Dendritic cell treated with granulocyte-macrophage colony-stimulating factor and Interleukin-4, amounts not matched to agents 40 ng/mL and 50 ng/mL, for 4 days (primary cell): Measurements from ENCODE around the gene GPC6.

Experiments
- H3K27ac Mint-ChIP-seq: one replicate; pipeline ENCODE4 v1.8.0; 2022; ENCODE audit warnings: mild to moderate bottlenecking, mixed read lengths
- H3K27me3 Mint-ChIP-seq: one replicate; pipeline ENCODE4 v1.8.0; 2022; ENCODE audit warnings: mild to moderate bottlenecking, mixed read lengths
- H3K36me3 Mint-ChIP-seq: one replicate; pipeline ENCODE4 v1.8.0; 2022; ENCODE audit warnings: low read depth, mixed read lengths
- H3K4me1 Mint-ChIP-seq: one replicate; pipeline ENCODE4 v1.8.0; 2022; ENCODE audit warnings: low read depth, mixed read lengths
- H3K4me3 Mint-ChIP-seq: one replicate; pipeline ENCODE4 v1.8.0; 2022; ENCODE audit warnings: mild to moderate bottlenecking, moderate library complexity, mixed read lengths
- H3K9me3 Mint-ChIP-seq: one replicate; pipeline ENCODE4 v1.8.0; 2022; ENCODE audit warnings: mixed read lengths
- intact Hi-C: fragments of 100-400 bp; cut with micrococcal nuclease; formaldehyde crosslinking; loops from one replicate; pipeline ENCODE4 v1.15.0; 2022

GPC6 gene

DNA sequence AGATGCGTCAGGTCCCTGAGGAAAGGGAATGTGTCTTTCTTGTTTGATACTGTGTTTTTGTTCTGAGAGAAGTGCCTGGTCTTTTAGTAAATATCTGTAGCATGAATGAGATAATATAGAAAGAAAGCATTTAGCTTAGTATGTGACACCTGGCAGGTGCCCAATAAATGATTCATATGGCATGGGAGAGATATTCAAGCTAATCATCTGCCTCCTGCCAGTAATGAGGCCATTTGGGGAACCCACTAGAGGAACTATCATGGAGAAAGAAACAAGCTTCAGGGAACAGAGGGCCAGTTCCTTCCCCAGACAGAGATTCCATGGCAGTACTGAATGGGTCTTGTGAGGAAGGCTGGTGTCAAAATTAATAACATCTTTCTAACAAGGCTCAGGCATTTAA lies 648.9 kb downstream of the GPC6 start:
- Mint-ChIP-seq H3K36me3 (no peaks in the 10 kb centered on the region), H3K4me3 (no peak overlapping the region), H3K27me3 (no peaks in the 10 kb centered on the region), H3K9me3 (peaks cover 37% of the 10 kb centered on the region), H3K4me1 (no peaks in the 10 kb centered on the region), H3K27ac (no peak overlapping the region)
- intact Hi-C loops, result no loop called here

DNA sequence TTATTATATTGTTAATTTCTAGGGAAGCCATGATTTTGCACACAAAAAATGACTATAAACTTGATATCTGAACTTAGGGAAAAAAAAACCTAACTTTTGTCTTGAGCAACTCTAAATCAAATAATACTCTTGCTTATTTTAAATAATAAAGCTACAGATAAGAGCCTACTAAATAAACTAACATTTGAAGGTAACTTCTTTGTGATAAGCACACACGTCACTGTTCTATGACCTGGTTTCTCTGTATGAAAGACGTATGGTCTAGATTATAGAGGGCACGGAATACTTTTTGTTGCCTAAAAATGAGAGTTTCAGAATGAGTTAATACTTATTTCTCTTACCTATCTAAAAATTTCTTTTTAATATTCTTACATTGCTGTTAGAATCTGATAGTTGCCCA lies 649.6 kb downstream of the GPC6 start:
- Mint-ChIP-seq H3K27ac (no peak overlapping the region), H3K36me3 (no peaks in the 10 kb centered on the region), H3K9me3 (peaks cover 37% of the 10 kb centered on the region), H3K27me3 (no peaks in the 10 kb centered on the region), H3K4me3 (no peak overlapping the region), H3K4me1 (no peaks in the 10 kb centered on the region)
- intact Hi-C loops, result no loop called here

DNA sequence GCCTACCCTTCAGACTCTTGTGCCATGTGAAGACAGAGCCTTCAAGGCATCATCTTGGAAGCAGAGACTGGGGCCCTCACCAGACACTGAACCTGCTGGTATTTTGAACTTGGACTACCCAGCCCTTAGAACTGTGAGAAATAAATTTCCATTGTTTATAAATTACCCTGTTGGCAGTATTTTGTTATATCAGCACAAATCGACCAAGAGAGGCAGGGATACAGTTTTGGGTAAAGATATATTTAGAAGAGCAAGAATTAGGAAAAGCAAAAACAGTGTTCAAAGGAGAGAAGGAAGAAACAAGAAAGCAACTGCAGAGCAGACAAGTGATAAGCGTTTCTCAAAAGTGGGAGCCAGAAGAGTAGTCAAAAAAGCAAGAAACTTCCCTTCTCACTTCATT lies 652.1 kb downstream of the GPC6 start:
- H3K4me3 Mint-ChIP-seq, result no peak overlapping the region
- no peaks in the 10 kb centered on the region for H3K4me1 Mint-ChIP-seq
- no peaks in the 10 kb centered on the region for H3K27me3 Mint-ChIP-seq
- no peaks in the 10 kb centered on the region for H3K36me3 Mint-ChIP-seq
- H3K27ac Mint-ChIP-seq, result no peak overlapping the region
- peaks cover 34% of the 10 kb centered on the region for H3K9me3 Mint-ChIP-seq
- intact Hi-C loops, result no loop called here

DNA sequence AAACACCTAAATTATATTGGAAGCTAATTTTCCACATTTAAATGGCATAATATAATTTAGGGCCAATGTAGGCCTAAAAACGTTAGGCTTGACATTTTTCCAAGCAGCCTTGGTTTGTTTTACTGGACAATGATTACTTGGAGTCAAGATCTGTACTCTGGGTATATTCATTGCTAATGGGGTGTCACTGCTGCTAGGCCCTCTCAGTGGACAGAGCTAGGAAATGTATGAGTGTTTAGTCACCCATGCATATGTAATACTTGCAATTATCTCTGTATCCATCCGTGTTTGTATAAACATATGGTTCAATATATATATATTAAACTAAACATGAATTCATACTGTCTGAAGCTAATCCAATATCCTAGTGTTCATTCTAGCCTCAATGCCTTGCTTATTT lies 654.8 kb downstream of the GPC6 start:
- H3K36me3 Mint-ChIP-seq, result no peaks in the 10 kb centered on the region
- H3K4me1 Mint-ChIP-seq, result no peaks in the 10 kb centered on the region
- peaks cover 19% of the 10 kb centered on the region for H3K9me3 Mint-ChIP-seq
- H3K4me3 Mint-ChIP-seq, result no peak overlapping the region
- no peak overlapping the region for H3K27ac Mint-ChIP-seq
- intact Hi-C loops, result no loop called here
- H3K27me3 Mint-ChIP-seq, result no peaks in the 10 kb centered on the region

DNA sequence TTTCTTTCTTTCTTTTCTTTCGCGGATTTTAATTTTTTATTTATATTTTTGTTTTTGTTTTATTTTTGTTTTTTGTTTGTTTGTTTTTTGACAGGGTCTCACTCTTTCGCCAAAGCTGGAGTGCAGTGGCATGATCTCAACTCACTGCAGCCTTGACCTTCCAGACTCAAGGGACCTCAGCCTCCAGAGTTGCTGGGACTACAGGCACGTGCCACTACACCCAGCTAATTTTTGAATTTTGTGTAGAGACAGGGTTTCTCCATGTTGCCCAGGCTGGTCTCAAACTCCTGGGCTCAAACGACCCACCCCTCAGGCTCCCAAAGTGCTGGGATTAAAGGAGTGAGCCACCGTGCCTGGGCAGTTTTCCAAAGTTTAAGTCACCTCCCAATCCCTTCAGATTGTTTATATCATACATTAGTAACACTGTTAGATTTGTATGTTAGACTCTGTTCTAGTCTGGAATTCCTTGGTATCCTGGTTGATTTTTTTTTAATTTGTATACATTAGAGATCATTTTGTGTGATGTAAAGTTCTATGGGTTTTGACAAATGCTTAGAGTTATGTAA lies 655.6 kb downstream of the GPC6 start:
- no peaks in the 10 kb centered on the region for H3K27me3 Mint-ChIP-seq
- no peaks in the 10 kb centered on the region for H3K36me3 Mint-ChIP-seq
- intact Hi-C loops, result no loop called here
- no peaks in the 10 kb centered on the region for H3K4me1 Mint-ChIP-seq
- no peak overlapping the region for H3K4me3 Mint-ChIP-seq
- no peak overlapping the region for H3K27ac Mint-ChIP-seq
- peaks cover 19% of the 10 kb centered on the region for H3K9me3 Mint-ChIP-seq

DNA sequence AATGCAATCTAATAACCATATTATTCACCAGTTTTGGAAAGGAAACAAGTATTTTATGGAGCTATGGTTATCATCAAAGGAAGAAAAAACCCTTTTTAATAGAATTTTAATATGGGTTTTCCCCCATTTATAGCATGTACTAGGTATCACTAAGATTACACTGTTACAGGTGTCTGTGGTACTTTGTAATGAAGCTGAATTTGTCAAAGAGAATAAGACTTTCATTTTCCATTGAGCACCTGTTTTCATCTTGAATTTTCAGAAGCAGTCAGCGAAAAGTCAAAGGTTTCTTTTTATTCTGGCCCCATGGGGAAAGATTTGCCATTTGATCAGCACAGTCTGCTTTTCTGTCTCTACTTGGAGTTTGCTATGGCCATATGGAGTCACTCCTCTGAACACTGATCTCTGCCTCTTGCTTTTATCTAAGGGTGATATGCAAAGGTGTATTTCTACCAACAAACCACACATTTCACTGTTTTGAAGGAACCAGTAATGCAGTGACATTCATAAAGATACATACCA lies 662.9 kb downstream of the GPC6 start:
- intact Hi-C loops, result no loop called here
- Mint-ChIP-seq H3K27me3 (no peaks in the 10 kb centered on the region), H3K9me3 (no peaks in the 10 kb centered on the region), H3K36me3 (no peaks in the 10 kb centered on the region), H3K4me1 (no peaks in the 10 kb centered on the region), H3K27ac (no peak overlapping the region), H3K4me3 (no peak overlapping the region)

DNA sequence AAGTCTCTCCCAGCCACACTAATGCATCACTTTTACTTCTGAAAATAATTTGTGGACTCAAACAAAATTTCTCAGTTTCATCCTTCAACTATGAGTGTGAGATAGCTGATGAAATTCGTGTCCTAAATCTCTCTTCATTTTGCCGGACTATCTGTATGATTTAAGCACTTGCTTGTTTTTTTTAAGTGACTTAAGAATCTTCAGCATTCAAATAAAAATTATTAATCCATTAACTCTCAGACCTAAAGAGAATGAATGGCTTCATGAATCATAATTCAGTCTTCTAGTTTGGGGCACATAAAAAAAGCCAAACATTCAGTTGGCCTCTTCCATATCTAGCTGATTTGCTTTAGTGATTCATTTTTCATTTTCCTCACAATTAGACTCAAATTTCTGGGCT lies 673.4 kb downstream of the GPC6 start:
- H3K9me3 Mint-ChIP-seq, result peaks cover 18% of the 10 kb centered on the region
- H3K27ac Mint-ChIP-seq, result no peak overlapping the region
- H3K4me1 Mint-ChIP-seq, result no peaks in the 10 kb centered on the region
- H3K27me3 Mint-ChIP-seq, result no peaks in the 10 kb centered on the region
- H3K4me3 Mint-ChIP-seq, result no peak overlapping the region
- no peaks in the 10 kb centered on the region for H3K36me3 Mint-ChIP-seq
- intact Hi-C loops, result no loop called here

DNA sequence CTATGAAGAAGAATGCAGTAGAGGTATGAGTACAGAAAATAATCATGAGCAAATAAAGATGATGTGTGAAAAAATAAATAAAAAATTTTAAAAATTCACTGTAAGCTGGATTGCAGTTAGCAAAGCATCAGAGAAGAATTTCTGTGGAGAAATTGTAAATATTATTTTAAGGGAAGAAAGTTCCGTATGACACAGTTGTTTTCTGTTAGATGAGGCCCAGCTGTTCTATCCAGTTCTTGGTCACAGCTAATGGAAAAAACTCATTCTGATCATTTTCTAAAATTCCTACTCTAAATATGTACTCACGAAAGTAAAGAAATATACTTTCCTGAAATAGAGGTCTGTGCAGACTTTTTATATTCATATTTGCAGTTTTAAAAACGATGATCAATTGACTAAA lies 674.1 kb downstream of the GPC6 start:
- intact Hi-C loops, result no loop called here
- H3K4me1 Mint-ChIP-seq, result no peaks in the 10 kb centered on the region
- no peaks in the 10 kb centered on the region for H3K27me3 Mint-ChIP-seq
- no peak overlapping the region for H3K4me3 Mint-ChIP-seq
- peaks cover 18% of the 10 kb centered on the region for H3K9me3 Mint-ChIP-seq
- H3K27ac Mint-ChIP-seq, result no peak overlapping the region
- no peaks in the 10 kb centered on the region for H3K36me3 Mint-ChIP-seq

DNA sequence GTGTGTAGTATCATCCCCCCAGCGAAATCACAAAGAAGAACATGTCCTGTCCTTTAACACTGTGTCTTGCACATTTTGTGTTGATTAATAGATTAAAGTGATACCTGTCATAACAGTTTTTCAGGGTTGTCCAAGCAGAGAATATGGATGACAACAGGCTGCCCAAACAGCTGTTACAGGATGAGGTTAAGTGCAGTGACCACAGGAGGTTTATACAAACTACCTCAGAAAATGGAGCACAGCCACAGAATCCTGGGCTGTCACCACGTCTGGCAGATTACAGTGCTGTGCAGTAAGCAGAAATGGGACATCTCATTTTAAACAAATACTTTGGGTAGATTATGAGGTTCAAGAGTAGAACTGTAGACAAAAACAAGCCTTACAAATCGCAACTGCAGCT lies 677.3 kb downstream of the GPC6 start:
- Mint-ChIP-seq H3K27ac (no peak overlapping the region), H3K27me3 (no peaks in the 10 kb centered on the region), H3K36me3 (no peaks in the 10 kb centered on the region), H3K4me3 (no peak overlapping the region), H3K9me3 (peaks cover 13% of the 10 kb centered on the region), H3K4me1 (no peaks in the 10 kb centered on the region)
- intact Hi-C loops, result no loop called here

DNA sequence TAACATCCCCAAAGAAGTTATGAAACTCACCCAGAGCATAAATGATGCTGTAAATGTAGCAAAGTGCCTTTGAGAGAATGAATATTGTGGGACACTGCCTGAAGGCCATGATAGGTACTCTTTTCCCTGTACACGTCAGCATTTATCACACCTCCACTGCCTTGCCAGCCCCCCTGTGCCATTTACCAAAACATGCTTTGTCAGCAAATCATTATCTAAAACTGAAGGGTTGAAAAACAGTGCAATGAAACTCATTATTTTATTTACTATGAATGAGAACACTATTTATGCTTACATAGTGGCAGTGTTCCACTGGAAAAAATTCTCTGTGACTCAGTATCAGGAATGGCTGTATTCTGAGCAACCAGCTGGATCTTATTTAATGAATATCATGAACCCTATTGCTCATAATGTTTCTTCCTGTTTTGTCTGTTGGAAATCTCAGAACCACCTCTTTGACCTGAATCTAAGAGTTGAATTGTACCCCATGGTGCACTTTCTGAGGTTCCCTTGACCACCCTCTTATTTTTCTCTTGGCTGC lies 688.7 kb downstream of the GPC6 start:
- Mint-ChIP-seq H3K27me3 (no peaks in the 10 kb centered on the region), H3K9me3 (peaks cover 18% of the 10 kb centered on the region), H3K36me3 (no peaks in the 10 kb centered on the region), H3K4me3 (no peak overlapping the region), H3K27ac (no peak overlapping the region), H3K4me1 (no peaks in the 10 kb centered on the region)
- intact Hi-C loops, result no loop called here

DNA sequence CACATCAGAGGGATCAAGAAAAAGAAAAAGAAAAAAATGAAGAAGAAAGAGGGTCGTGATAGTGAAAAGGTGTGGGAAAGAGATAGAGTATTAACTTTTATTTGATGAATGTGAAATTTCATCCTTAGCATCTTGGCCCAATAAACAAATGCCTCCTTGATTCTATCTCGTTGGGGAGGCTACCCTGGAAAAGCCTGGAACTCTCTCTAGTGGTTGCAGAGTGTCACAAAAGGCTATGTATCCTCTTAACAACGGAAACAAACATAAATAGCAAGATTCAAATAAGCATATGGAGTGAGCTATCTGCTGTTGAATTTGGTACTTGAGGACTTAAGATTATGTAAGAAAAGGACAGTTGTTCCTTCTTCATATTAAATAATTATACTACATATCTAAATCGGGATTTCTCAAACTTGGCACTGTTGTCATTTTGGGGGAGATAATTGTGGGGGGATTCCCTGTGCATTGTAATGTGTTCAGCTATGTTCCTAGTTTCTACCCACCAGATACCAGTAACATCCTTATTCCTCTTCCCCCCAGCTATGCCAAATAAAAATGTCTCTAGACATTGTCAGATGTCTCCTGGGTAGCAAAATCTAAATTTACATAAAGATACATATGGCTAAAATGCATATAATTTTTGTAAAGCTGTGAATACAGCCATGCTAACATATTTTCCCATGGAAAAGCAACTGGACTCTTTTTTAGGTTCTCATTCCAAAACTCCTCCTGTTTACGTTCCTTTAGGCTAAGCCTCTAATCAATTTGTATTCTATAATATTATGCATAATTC lies 695.7 kb downstream of the GPC6 start:
- H3K4me1 Mint-ChIP-seq, result no peaks in the 10 kb centered on the region
- H3K27ac Mint-ChIP-seq, result no peak overlapping the region
- H3K4me3 Mint-ChIP-seq, result no peak overlapping the region
- no peaks in the 10 kb centered on the region for H3K36me3 Mint-ChIP-seq
- intact Hi-C loops, result no loop called here
- H3K27me3 Mint-ChIP-seq, result no peaks in the 10 kb centered on the region
- peaks cover 26% of the 10 kb centered on the region for H3K9me3 Mint-ChIP-seq

DNA sequence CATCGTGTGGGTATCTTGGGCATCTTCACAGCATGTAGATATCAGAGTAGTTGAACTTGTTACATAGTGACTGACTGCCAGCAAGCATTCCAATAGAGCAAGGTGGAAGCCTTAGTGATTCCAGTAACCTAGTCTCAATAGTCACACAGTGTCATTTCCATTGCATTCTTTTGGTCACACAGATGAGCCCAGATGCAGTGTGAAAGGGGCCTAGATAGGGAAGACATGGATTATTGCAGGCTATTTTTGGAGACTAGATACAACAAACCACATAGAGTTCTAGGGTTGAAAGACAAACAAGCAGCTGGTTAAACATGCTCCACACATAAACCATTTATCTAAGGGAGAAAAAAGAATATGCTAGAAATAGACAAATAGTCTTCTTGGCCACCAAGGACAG lies 699.4 kb downstream of the GPC6 start:
- H3K4me3 Mint-ChIP-seq, result no peak overlapping the region
- no peaks in the 10 kb centered on the region for H3K36me3 Mint-ChIP-seq
- peaks cover 17% of the 10 kb centered on the region for H3K9me3 Mint-ChIP-seq
- intact Hi-C loops, result no loop called here
- H3K27me3 Mint-ChIP-seq, result no peaks in the 10 kb centered on the region
- H3K4me1 Mint-ChIP-seq, result no peaks in the 10 kb centered on the region
- H3K27ac Mint-ChIP-seq, result no peak overlapping the region

DNA sequence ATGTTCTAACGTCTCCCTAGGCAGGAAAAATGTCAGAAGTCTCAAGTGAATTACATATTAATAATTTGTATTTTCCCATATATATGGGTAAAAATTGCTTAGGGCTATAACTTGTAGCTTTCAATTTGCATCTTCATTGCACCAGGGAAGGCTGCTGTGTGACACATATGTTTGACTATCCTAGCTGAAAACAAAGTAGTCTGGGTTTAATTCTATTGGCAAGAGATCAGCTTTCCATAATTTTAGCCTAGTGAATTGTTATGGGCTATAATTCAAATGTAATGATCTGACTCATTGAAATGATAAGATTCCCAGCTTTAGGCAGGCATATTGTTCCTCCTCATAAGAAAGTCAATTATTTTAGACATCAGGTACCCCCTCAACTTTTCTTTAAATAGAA lies 699.8 kb downstream of the GPC6 start:
- no peaks in the 10 kb centered on the region for H3K36me3 Mint-ChIP-seq
- no peaks in the 10 kb centered on the region for H3K4me1 Mint-ChIP-seq
- no peak overlapping the region for H3K4me3 Mint-ChIP-seq
- no peak overlapping the region for H3K27ac Mint-ChIP-seq
- intact Hi-C loops, result no loop called here
- peaks cover 17% of the 10 kb centered on the region for H3K9me3 Mint-ChIP-seq
- H3K27me3 Mint-ChIP-seq, result no peaks in the 10 kb centered on the region

DNA sequence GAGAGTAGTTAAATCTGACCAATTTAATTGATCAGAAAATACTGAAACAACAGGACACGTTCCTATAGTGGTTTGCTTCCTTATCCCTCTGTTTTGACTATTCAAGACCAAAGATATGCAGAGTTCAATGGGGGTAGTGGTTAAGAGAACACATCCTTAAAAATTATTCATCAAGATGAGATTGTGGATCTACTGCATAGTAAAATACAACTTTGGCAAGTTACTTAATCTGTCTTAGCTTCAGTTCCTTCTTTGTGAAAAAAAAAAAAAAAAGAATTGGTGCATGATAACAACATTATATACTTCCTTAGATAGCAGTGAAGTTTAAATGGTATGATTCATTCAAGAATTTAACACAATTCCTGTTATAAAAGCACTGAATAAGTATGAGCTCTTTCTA lies 700.8 kb downstream of the GPC6 start:
- H3K9me3 Mint-ChIP-seq, result peaks cover 13% of the 10 kb centered on the region
- no peak overlapping the region for H3K4me3 Mint-ChIP-seq
- H3K4me1 Mint-ChIP-seq, result no peaks in the 10 kb centered on the region
- no peaks in the 10 kb centered on the region for H3K27me3 Mint-ChIP-seq
- no peaks in the 10 kb centered on the region for H3K36me3 Mint-ChIP-seq
- no peak overlapping the region for H3K27ac Mint-ChIP-seq
- intact Hi-C loops, result no loop called here
